Peyer's patch (tissue), 4 donors: ENCODE measurements around the gene AKAP10.

ENCODE experiments used
- POLR2A ChIP-seq, 2 donors: fragments of 450-650 bp; IDR thresholded peaks; one replicate each; pipeline ENCODE4 v1.5.1; 2017; ENCODE audit warnings: antibody characterized with exemption in 2 of 2, mild to moderate bottlenecking in 2 of 2, moderate library complexity in 2 of 2
- TF ChIP-seq, protein P1 (sequence below), 6 experiments: fragments of 450-650 bp in 4 of 6; fragments of 200-600 bp in 2 of 6; sonication (generic) in 1 of 6; IDR thresholded peaks; one replicate each; pipeline ENCODE4 v1.5.1; 2017 to 2019; ENCODE audit warnings: antibody characterized with exemption in 6 of 6, mild to moderate bottlenecking in 3 of 6, moderate library complexity in 1 of 6

DNA sequence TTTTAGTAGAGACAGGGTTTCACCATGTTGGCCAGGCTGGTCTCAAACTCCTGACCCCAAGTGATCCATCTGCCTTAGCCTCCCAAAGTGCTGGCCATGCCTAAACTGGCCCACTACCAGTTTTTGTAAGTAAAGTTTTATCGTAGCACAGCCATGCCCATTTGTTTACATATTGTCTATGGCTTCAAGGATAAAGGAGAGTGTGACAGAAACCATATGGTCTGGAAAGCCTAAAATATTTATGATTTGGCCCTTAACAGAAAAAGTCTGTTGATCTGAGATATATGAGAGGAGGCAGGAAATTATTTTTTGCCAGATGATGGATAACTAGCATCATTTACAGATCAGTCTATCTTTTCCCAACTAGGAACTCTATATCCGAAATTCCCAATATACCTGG lies 4.5 kb downstream of the AKAP10 start:
- TF ChIP-seq, protein P1, sequence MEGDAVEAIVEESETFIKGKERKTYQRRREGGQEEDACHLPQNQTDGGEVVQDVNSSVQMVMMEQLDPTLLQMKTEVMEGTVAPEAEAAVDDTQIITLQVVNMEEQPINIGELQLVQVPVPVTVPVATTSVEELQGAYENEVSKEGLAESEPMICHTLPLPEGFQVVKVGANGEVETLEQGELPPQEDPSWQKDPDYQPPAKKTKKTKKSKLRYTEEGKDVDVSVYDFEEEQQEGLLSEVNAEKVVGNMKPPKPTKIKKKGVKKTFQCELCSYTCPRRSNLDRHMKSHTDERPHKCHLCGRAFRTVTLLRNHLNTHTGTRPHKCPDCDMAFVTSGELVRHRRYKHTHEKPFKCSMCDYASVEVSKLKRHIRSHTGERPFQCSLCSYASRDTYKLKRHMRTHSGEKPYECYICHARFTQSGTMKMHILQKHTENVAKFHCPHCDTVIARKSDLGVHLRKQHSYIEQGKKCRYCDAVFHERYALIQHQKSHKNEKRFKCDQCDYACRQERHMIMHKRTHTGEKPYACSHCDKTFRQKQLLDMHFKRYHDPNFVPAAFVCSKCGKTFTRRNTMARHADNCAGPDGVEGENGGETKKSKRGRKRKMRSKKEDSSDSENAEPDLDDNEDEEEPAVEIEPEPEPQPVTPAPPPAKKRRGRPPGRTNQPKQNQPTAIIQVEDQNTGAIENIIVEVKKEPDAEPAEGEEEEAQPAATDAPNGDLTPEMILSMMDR (IDR thresholded peaks at IDR 0.05) = no peak
- no peak for TF ChIP-seq POLR2A (IDR thresholded peaks at IDR 0.05)
